Smooth muscle cell (in vitro differentiated cells): ENCODE measurements around the gene LEF1. TPM values are rescaled to one million over a fixed set of nuclear protein-coding genes. Genes with fewer than 3 reads are reported as not detected.

Source experiments
- DNase-seq: peaks from one replicate; lab custom pipeline; 2025; ENCODE audit not compliant: unreplicated experiment; lab: John Stamatoyannopoulos, UW
- H2AFZ ChIP-seq: fragments of 200-600 bp; sonication (generic); 2 replicates; pipeline ENCODE4 v1.6.0; 2016; ENCODE audit warnings: antibody characterized with exemption, low read depth, mild to moderate bottlenecking
- H3F3A ChIP-seq: fragments of 200-600 bp; sonication (generic); 2 replicates; pipeline ENCODE4 v1.6.0; 2017; ENCODE audit warnings: antibody characterized with exemption, low read depth
- H3K27ac ChIP-seq: fragments of 200-600 bp; sonication (generic); 2 replicates; pipeline ENCODE4 v1.5.1; 2016; ENCODE audit warnings: low read depth, mild to moderate bottlenecking
- H3K27me3 ChIP-seq: fragments of 200-600 bp; sonication (generic); 2 replicates; pipeline ENCODE4 v1.6.1; 2016; ENCODE audit warnings: low read depth, mild to moderate bottlenecking
- H3K36me3 ChIP-seq: fragments of 200-600 bp; sonication (generic); 2 replicates; pipeline ENCODE4 v1.5.1; 2016; ENCODE audit warnings: low read depth
- H3K4me1 ChIP-seq: fragments of 200-600 bp; sonication (generic); 2 replicates; pipeline ENCODE4 v1.5.1; 2016; ENCODE audit warnings: low read depth
- H3K4me2 ChIP-seq: fragments of 200-600 bp; sonication (generic); 2 replicates; pipeline ENCODE4 v1.6.0; 2016; ENCODE audit warnings: mild to moderate bottlenecking
- H3K4me3 ChIP-seq: fragments of 200-600 bp; sonication (generic); 2 replicates; pipeline ENCODE4 v1.5.1; 2016; ENCODE audit warnings: mild to moderate bottlenecking
- H3K79me2 ChIP-seq: fragments of 200-600 bp; sonication (generic); 2 replicates; pipeline ENCODE4 v1.6.0; 2016; ENCODE audit warnings: low read depth, mild to moderate bottlenecking
- H3K9ac ChIP-seq: fragments of 200-600 bp; sonication (generic); 2 replicates; pipeline ENCODE4 v1.6.0; 2016; ENCODE audit warnings: low read depth
- H3K9me3 ChIP-seq: fragments of 200-600 bp; sonication (generic); replicated peaks from 2 replicates; pipeline ENCODE4 v1.5.1; 2016; ENCODE audit warnings: low read depth
- H4K20me1 ChIP-seq: fragments of 200-600 bp; sonication (generic); 2 replicates; pipeline ENCODE4 v1.6.0; 2016; ENCODE audit warnings: low read depth
- CTCF ChIP-seq: fragments of 200-600 bp; sonication (generic); IDR thresholded peaks from 2 replicates; pipeline ENCODE4 v1.5.1; 2017; ENCODE audit warnings: borderline replicate concordance, mild to moderate bottlenecking, antibody characterized with exemption; ENCODE audit not compliant: insufficient read depth, poor library complexity, severe bottlenecking
- WGBS: methylation state at CpG from one replicate; pipeline ENCODE4 v1.1.7; 2016; ENCODE audit warnings: low lambda C conversion rate; 5-methylcytosine and 5-hydroxymethylcytosine counted together
- polyA plus RNA-seq: library from polyadenylated mRNA; unstranded; fragments of >200 nt; fragmentation: Nextera tagmentation; extraction: Ambion mirVana; gene quantifications from 2 replicates; pipeline ENCODE4 v1.2.1, GENCODE V29; 2016
- total RNA-seq: library from RNA; depleted of rRNA; stranded (reverse); fragments of >200 nt; gene quantifications from 2 replicates; pipeline ENCODE4 v1.2.3, GENCODE V29; 2014

Gene LEF1
- total and polyA plus RNA-seq, 2 experiments from 2014 or later, result 87.3 to 96.2 TPM

GRCh38 chr4:108126806-108127205, 41.9 kb downstream of the LEF1 start:
- Histone ChIP-seq H2AFZ (no peak overlapping the region), H3F3A (no peaks in the 10 kb centered on the region), H3K9ac (no peak overlapping the region), H3K79me2 (peaks cover 74% of the 10 kb centered on the region), H3K9me3 (no peaks in the 10 kb centered on the region), H3K4me1 (no peaks in the 10 kb centered on the region), H3K4me2 (peak overlapping the region; percentile 15), H3K4me3 (no peak overlapping the region), H3K27ac (peak overlapping the region; percentile 45), H3K36me3 (peaks cover 3% of the 10 kb centered on the region), H4K20me1 (peaks cover 75% of the 10 kb centered on the region), H3K27me3 (no peaks in the 10 kb centered on the region)
- TF ChIP-seq CTCF, result no peak
- no peak for DNase-seq
- 39% methylated on average over 3 of the region's 3 CpGs for WGBS

- Histone ChIP-seq H2AFZ (no peak overlapping the region), H3K79me2 (peaks cover 57% of the 10 kb centered on the region), H3F3A (peaks cover 27% of the 10 kb centered on the region), H3K9me3 (no peaks in the 10 kb centered on the region), H3K27me3 (no peaks in the 10 kb centered on the region), H3K36me3 (peaks cover 3% of the 10 kb centered on the region), H3K4me1 (peaks cover 16% of the 10 kb centered on the region), H3K4me3 (no peak overlapping the region), H3K9ac (no peak overlapping the region), H4K20me1 (peaks cover 86% of the 10 kb centered on the region), H3K4me2 (no peak overlapping the region), H3K27ac (no peak overlapping the region)
- WGBS, result 95% methylated on average over 2 of the region's 2 CpGs
- no peak for DNase-seq
- no peak for TF ChIP-seq CTCF
Observed at GRCh38 chr4:108120789-108121188, 47.9 kb downstream of the LEF1 start.

- peaks cover 3% of the 10 kb centered on the region for H3K36me3 ChIP-seq
- peak overlapping the region; percentile 5 for H3K4me2 ChIP-seq
- H3K9me3 ChIP-seq, result no peaks in the 10 kb centered on the region
- H3F3A ChIP-seq, result peaks cover 29% of the 10 kb centered on the region
- no peak for DNase-seq
- no peak overlapping the region for H3K9ac ChIP-seq
- H3K4me3 ChIP-seq, result no peak overlapping the region
- WGBS, result 98% methylated on average over 2 of the region's 2 CpGs
- H3K4me1 ChIP-seq, result peaks cover 20% of the 10 kb centered on the region
- peak overlapping the region; percentile 50 for H3K27ac ChIP-seq
- no peak overlapping the region for H2AFZ ChIP-seq
- no peaks in the 10 kb centered on the region for H3K27me3 ChIP-seq
- peaks cover 86% of the 10 kb centered on the region for H4K20me1 ChIP-seq
- no peak for TF ChIP-seq CTCF
- peaks cover 43% of the 10 kb centered on the region for H3K79me2 ChIP-seq
Observed at GRCh38 chr4:108119199-108119800, 49.4 kb downstream of the LEF1 start.

- Histone ChIP-seq H3K79me2 (peaks cover 46% of the 10 kb centered on the region), H3K4me1 (peaks cover 26% of the 10 kb centered on the region), H3K27ac (peak overlapping the region; percentile 50), H3K27me3 (no peaks in the 10 kb centered on the region), H3K9ac (no peak overlapping the region), H2AFZ (no peak overlapping the region), H3K4me2 (peak overlapping the region; percentile 28), H4K20me1 (peaks cover 86% of the 10 kb centered on the region), H3K36me3 (peaks cover 3% of the 10 kb centered on the region), H3F3A (peaks cover 31% of the 10 kb centered on the region), H3K9me3 (no peaks in the 10 kb centered on the region), H3K4me3 (no peak overlapping the region)
- TF ChIP-seq CTCF, result no peak
- WGBS, result 38% methylated on average over 3 of the region's 3 CpGs
- no peak for DNase-seq
Observed at GRCh38 chr4:108118505-108118904, 50.2 kb downstream of the LEF1 start.
